Fibroblast of lung (primary cell): ENCODE results near the gene PCAT6. TPM values are rescaled to one million over a fixed set of nuclear protein-coding genes. Genes with fewer than 3 reads are reported as not detected.

Source experiments
- DNase-seq, 2 donors: peaks; one replicate each; pipeline versions ENCODE4 v3.0.0 to v3.0.0-alpha.2; 2010; ENCODE audit warnings: low read depth in 2 of 2
- H2AFZ ChIP-seq: 2 replicates; pipeline ENCODE4 v1.5.1; 2012; ENCODE audit warnings: low read length, control low read depth, inconsistent platforms
- H3K27ac ChIP-seq: 2 replicates; pipeline ENCODE4 v1.5.1; 2011; ENCODE audit warnings: low read length, control low read depth; ENCODE audit not compliant: insufficient read depth
- H3K27me3 ChIP-seq: 2 replicates; pipeline ENCODE4 v1.5.1; 2011; ENCODE audit warnings: mild to moderate bottlenecking, low read length; ENCODE audit not compliant: control insufficient read depth, insufficient read depth
- H3K36me3 ChIP-seq: 2 replicates; pipeline ENCODE4 v1.5.1; 2011; ENCODE audit warnings: low read length; ENCODE audit not compliant: control insufficient read depth, insufficient read depth
- H3K4me1 ChIP-seq: 2 replicates; pipeline ENCODE4 v1.5.1; 2011; ENCODE audit warnings: low read length; ENCODE audit not compliant: control insufficient read depth, insufficient read depth; ENCODE audit errors: extremely low read depth
- H3K4me2 ChIP-seq: 2 replicates; pipeline ENCODE4 v1.5.1; 2011; ENCODE audit warnings: low read length, control low read depth; ENCODE audit not compliant: insufficient read depth; ENCODE audit errors: extremely low read depth
- H3K4me3 ChIP-seq, 4 experiments: fragments of 200-600 bp in 1 of 4; sonication (generic) in 1 of 4; replicated peaks in 1 of 4; 2 replicates each; pipeline ENCODE4 v1.5.1; 2011 to 2016; ENCODE audit warnings: low read length in 4 of 4, low read depth in 3 of 4, mild to moderate bottlenecking in 3 of 4, control low read depth in 2 of 4, inconsistent platforms in 1 of 4, mixed read lengths in 1 of 4; ENCODE audit not compliant: insufficient read depth in 1 of 4; ENCODE audit errors: control extremely low read depth in 1 of 4
- H3K79me2 ChIP-seq: 2 replicates; pipeline ENCODE4 v1.5.1; 2012; ENCODE audit warnings: mild to moderate bottlenecking, low read length, inconsistent platforms; ENCODE audit not compliant: control insufficient read depth, insufficient read depth
- H3K9ac ChIP-seq: 2 replicates; pipeline ENCODE4 v1.5.1; 2011; ENCODE audit warnings: mild to moderate bottlenecking, low read length, control low read depth; ENCODE audit not compliant: insufficient read depth
- H3K9me3 ChIP-seq: 2 replicates; pipeline ENCODE4 v1.5.1; 2012; ENCODE audit warnings: low read depth, low read length; ENCODE audit not compliant: control insufficient read depth, insufficient read depth
- H4K20me1 ChIP-seq: 2 replicates; pipeline ENCODE4 v1.5.1; 2011; ENCODE audit warnings: low read length; ENCODE audit not compliant: control insufficient read depth, insufficient read depth; ENCODE audit errors: extremely low read depth
- EZH2 ChIP-seq: IDR thresholded peaks from 2 replicates; pipeline ENCODE4 v1.5.1; 2012; ENCODE audit warnings: low read length, control low read depth, mild to moderate bottlenecking; ENCODE audit errors: missing control alignments
- polyA plus RNA-seq, 2 donors: library from polyadenylated mRNA; depleted of rRNA in 1 of 2; stranded (reverse) in 1 of 2; unstranded in 1 of 2; fragments of >200 nt; gene quantifications; 2 replicates each; pipeline ENCODE4 v1.2.1, GENCODE V29; 2011 to 2012; ENCODE audit warnings: missing spikeins in 1 of 2
- total RNA-seq: library from RNA; depleted of rRNA; stranded (reverse); fragments of >200 nt; gene quantifications from 2 replicates; pipeline ENCODE4 v1.2.1, GENCODE V29; 2014
- TF ChIP-seq, protein P1 (sequence below), 2 donors: IDR thresholded peaks in 1 of 2; conservative IDR thresholded peaks in 1 of 2; 1 replicate in 1 of 2; 2 replicates in 1 of 2; pipeline ENCODE4 v1.5.1; 2011 to 2012; ENCODE audit warnings: low read length in 2 of 2, control low read depth in 1 of 2, inconsistent platforms in 1 of 2, low read depth in 1 of 2, mild to moderate bottlenecking in 1 of 2

Gene PCAT6
- total and polyA plus RNA-seq, 2 donors (not counting 1 experiment from before 2014, with no cell fraction given): 0.50 to 1.1 TPM

DNA sequence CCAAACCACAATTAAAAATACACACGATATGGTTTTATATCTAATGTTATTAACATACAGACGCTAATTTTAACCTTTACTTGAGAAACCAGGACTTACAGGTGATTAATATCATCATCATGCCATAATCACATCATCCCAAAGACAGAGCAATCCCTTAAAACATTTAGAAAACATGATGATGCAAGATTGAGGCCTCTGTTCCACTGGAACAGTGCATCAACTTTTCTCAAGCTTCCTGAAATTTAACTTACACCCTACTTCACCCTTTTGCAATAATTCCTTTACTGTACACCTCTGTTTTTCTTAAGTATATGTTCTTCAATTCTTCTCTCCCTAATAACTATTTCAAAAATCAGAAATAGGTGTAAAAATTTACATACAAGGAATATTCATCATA is 40.6 kb upstream of the PCAT6 start:
- H3K4me3 ChIP-seq: no peak overlapping the region
- no peaks in the 10 kb centered on the region for H3K9me3 ChIP-seq
- H3K9ac ChIP-seq: no peak overlapping the region
- no peaks in the 10 kb centered on the region for H3K27me3 ChIP-seq
- no peak overlapping the region for H3K4me2 ChIP-seq
- no peaks in the 10 kb centered on the region for H3K79me2 ChIP-seq
- no peaks in the 10 kb centered on the region for H4K20me1 ChIP-seq
- peaks cover 5% of the 10 kb centered on the region for H3K36me3 ChIP-seq
- TF ChIP-seq, protein P1, sequence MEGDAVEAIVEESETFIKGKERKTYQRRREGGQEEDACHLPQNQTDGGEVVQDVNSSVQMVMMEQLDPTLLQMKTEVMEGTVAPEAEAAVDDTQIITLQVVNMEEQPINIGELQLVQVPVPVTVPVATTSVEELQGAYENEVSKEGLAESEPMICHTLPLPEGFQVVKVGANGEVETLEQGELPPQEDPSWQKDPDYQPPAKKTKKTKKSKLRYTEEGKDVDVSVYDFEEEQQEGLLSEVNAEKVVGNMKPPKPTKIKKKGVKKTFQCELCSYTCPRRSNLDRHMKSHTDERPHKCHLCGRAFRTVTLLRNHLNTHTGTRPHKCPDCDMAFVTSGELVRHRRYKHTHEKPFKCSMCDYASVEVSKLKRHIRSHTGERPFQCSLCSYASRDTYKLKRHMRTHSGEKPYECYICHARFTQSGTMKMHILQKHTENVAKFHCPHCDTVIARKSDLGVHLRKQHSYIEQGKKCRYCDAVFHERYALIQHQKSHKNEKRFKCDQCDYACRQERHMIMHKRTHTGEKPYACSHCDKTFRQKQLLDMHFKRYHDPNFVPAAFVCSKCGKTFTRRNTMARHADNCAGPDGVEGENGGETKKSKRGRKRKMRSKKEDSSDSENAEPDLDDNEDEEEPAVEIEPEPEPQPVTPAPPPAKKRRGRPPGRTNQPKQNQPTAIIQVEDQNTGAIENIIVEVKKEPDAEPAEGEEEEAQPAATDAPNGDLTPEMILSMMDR (conservative IDR thresholded peaks at IDR 0.05 in 1 of 2, IDR thresholded peaks at IDR 0.05 in 1 of 2; ENCODE audit: low read depth in 1 of 2, low read length in 2 of 2): no peak
- H3K27ac ChIP-seq: no peak overlapping the region
- no peaks in the 10 kb centered on the region for H3K4me1 ChIP-seq
- no peak for DNase-seq
- H2AFZ ChIP-seq: no peak overlapping the region

GRCh38 chr1:202781180-202781579 is 29.6 kb upstream of the PCAT6 start:
- no peak overlapping the region for H3K27ac ChIP-seq
- no peaks in the 10 kb centered on the region for H3K27me3 ChIP-seq
- H3K4me2 ChIP-seq: no peak overlapping the region
- peaks cover 40% of the 10 kb centered on the region for H3K79me2 ChIP-seq
- H3K9me3 ChIP-seq: no peaks in the 10 kb centered on the region
- no peak for TF ChIP-seq EZH2
- TF ChIP-seq, protein P1 (conservative IDR thresholded peaks at IDR 0.05 in 1 of 2, IDR thresholded peaks at IDR 0.05 in 1 of 2; ENCODE audit: low read depth in 1 of 2, low read length in 2 of 2): no peak
- no peak overlapping the region for H2AFZ ChIP-seq
- H3K36me3 ChIP-seq: no peaks in the 10 kb centered on the region
- H3K9ac ChIP-seq: no peak overlapping the region
- H3K4me1 ChIP-seq: no peaks in the 10 kb centered on the region
- DNase-seq: no peak
- no peak overlapping the region for H3K4me3 ChIP-seq
- H4K20me1 ChIP-seq: peaks cover 2% of the 10 kb centered on the region

GRCh38 chr1:202786804-202787203 is 23.9 kb upstream of the PCAT6 start:
- Histone ChIP-seq H3K4me2 (no peak overlapping the region), H3K27ac (no peak overlapping the region), H3K79me2 (peaks cover 53% of the 10 kb centered on the region), H3K36me3 (no peaks in the 10 kb centered on the region), H4K20me1 (peaks cover 2% of the 10 kb centered on the region), H3K27me3 (no peaks in the 10 kb centered on the region), H2AFZ (no peak overlapping the region), H3K9me3 (no peaks in the 10 kb centered on the region), H3K4me1 (no peaks in the 10 kb centered on the region), H3K4me3 (no peak overlapping the region), H3K9ac (no peak overlapping the region)
- TF ChIP-seq, protein P1 (conservative IDR thresholded peaks at IDR 0.05 in 1 of 2, IDR thresholded peaks at IDR 0.05 in 1 of 2; ENCODE audit: low read depth in 1 of 2, low read length in 2 of 2): no peak
- no peak for TF ChIP-seq EZH2
- no peak for DNase-seq
